Bronchial epithelial cell (primary cell): ENCODE measurements around the gene CNST. TPM values are rescaled to one million over a fixed set of nuclear protein-coding genes. Genes with fewer than 3 reads are reported as not detected.

Source experiments
- DNase-seq: peaks from one replicate; pipeline ENCODE4 v3.0.0-alpha.2; 2010; ENCODE audit warnings: low read depth
- FAIRE-seq: peaks from 2 replicates; lab custom pipeline; 2011; peaks lifted over from hg19 to GRCh38; lab: Jason Lieb, UNC
- H3K27me3 ChIP-seq: 2 replicates; pipeline ENCODE4 v1.5.1; 2011; ENCODE audit warnings: low read length; ENCODE audit not compliant: control insufficient read depth, insufficient read depth
- H3K36me3 ChIP-seq: 2 replicates; pipeline ENCODE4 v1.5.1; 2011; ENCODE audit warnings: low read length; ENCODE audit not compliant: control insufficient read depth, insufficient read depth
- H3K4me3 ChIP-seq: 2 replicates; pipeline ENCODE4 v1.5.1; 2011; ENCODE audit warnings: mild to moderate bottlenecking, low read depth, low read length, control low read depth
- CTCF ChIP-seq: IDR thresholded peaks from 2 replicates; pipeline ENCODE4 v1.5.1; 2011; ENCODE audit warnings: mild to moderate bottlenecking, moderate library complexity, low read length, control low read depth, inconsistent platforms; ENCODE audit not compliant: insufficient read depth, severe bottlenecking
- total RNA-seq: library from RNA; depleted of rRNA; stranded (reverse); fragments of >200 nt; gene quantifications from 2 replicates; pipeline ENCODE4 v1.2.1, GENCODE V29; 2014

The CNST gene
- total RNA-seq, 1 donor from 2014 or later, result 10.3 TPM

GRCh38 chr1:246526915-246527314, 39.3 kb upstream of the CNST start:
- H3K4me3 ChIP-seq, result no peak overlapping the region
- H3K27me3 ChIP-seq, result no peaks in the 10 kb centered on the region
- DNase-seq (no peak), FAIRE-seq (no peak)
- TF ChIP-seq CTCF, result no peak
- H3K36me3 ChIP-seq, result no peaks in the 10 kb centered on the region

- Histone ChIP-seq H3K27me3 (no peaks in the 10 kb centered on the region), H3K4me3 (no peak overlapping the region), H3K36me3 (no peaks in the 10 kb centered on the region)
- FAIRE-seq (no peak), DNase-seq (peak; percentile 7)
- no peak for TF ChIP-seq CTCF
Measured at GRCh38 chr1:246527402-246528088, 38.7 kb upstream of the CNST start.

- no peak for TF ChIP-seq CTCF
- H3K4me3 ChIP-seq, result no peak overlapping the region
- no peaks in the 10 kb centered on the region for H3K36me3 ChIP-seq
- H3K27me3 ChIP-seq, result no peaks in the 10 kb centered on the region
- DNase-seq, result peak; percentile 26
- FAIRE-seq, result no peak
Measured at GRCh38 chr1:246528933-246529731, 37.1 kb upstream of the CNST start.

- no peak overlapping the region for H3K4me3 ChIP-seq
- DNase-seq, result no peak
- H3K27me3 ChIP-seq, result no peaks in the 10 kb centered on the region
- no peak for TF ChIP-seq CTCF
- no peaks in the 10 kb centered on the region for H3K36me3 ChIP-seq
- no peak for FAIRE-seq
Measured at GRCh38 chr1:246530482-246530881, 35.8 kb upstream of the CNST start.

- Histone ChIP-seq H3K36me3 (no peaks in the 10 kb centered on the region), H3K27me3 (no peaks in the 10 kb centered on the region), H3K4me3 (no peak overlapping the region)
- FAIRE-seq, result no peak
- no peak for TF ChIP-seq CTCF
- DNase-seq, result no peak
Measured at GRCh38 chr1:246532519-246532918, 33.7 kb upstream of the CNST start.
